ENCODE measurements around the gene IMPA2. TPM values are rescaled to one million over a fixed set of nuclear protein-coding genes. Genes with fewer than 3 reads are reported as not detected.

The IMPA2 gene
- total and polyA plus RNA-seq, 2 of the 13 experiments (the other 11 are each of a cell fraction or from before 2014, with no cell fraction given), result 37.8 to 71.8 TPM

DNA sequence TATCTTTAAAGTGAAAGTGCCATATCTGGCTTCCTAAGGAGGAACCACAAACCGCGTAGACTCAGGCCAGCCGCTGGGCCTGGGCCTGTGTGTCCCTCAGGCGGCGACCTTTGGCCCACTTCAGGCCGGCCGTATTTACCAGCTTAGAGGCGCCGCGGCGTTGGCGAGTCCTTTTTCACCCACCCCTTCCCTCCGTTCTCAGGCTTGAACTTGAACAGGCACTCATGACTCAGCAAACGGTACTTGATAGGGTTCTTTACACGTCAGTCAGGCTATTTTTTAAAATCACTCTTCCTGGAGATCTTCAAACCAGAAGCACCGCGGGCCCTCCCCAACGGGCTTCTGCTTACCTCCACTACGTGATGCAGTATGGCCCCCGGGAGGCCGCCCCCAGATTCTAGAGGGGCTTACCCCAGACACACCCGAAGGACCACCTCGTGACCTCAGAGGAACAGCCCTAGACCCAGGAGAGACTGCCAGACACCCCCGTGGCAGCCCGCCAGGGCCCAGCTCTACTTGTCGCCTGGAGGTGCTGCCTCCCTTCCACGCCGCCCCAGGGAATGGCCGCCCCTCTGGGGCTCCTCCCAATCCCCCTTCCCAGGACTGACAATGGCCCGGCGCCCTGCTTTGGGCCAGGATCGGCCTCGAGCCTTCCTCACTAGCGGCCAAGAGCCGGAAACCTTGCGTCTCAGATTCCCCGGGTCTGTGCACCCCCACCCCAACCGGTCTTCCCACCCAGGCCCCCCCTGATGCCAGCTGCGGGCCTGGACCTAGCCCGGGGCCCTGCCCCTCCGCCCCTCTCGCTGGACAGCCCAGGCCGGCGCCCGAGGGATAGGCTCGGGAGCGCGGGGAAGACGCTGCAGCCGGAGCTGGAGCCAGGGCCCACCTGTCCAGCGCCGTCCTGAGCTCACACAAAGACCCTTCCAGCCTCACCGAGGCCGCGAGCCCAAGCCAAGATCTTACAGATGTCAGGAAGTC lies 33.8 kb upstream of the IMPA2 start (continued):
- TF ChIP-seq, protein P1, sequence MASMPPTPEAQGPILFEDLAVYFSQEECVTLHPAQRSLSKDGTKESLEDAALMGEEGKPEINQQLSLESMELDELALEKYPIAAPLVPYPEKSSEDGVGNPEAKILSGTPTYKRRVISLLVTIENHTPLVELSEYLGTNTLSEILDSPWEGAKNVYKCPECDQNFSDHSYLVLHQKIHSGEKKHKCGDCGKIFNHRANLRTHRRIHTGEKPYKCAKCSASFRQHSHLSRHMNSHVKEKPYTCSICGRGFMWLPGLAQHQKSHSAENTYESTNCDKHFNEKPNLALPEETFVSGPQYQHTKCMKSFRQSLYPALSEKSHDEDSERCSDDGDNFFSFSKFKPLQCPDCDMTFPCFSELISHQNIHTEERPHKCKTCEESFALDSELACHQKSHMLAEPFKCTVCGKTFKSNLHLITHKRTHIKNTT (CRISPR knock-in tag; IDR thresholded peaks at IDR 0.05), result no peak
- TF ChIP-seq, protein P2, sequence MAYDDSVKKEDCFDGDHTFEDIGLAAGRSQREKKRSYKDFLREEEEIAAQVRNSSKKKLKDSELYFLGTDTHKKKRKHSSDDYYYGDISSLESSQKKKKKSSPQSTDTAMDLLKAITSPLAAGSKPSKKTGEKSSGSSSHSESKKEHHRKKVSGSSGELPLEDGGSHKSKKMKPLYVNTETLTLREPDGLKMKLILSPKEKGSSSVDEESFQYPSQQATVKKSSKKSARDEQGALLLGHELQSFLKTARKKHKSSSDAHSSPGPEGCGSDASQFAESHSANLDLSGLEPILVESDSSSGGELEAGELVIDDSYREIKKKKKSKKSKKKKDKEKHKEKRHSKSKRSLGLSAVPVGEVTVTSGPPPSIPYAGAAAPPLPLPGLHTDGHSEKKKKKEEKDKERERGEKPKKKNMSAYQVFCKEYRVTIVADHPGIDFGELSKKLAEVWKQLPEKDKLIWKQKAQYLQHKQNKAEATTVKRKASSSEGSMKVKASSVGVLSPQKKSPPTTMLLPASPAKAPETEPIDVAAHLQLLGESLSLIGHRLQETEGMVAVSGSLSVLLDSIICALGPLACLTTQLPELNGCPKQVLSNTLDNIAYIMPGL (CRISPR knock-in tag; IDR thresholded peaks at IDR 0.05; ENCODE audit: borderline replicate concordance in 1 of 2, low read depth in 1 of 2), result peak in 1 of 2 experiments; percentile 78; a peak in 1 of 4 replicates
- no peak for TF ChIP-seq MEIS1 (CRISPR knock-in tag; IDR thresholded peaks at IDR 0.05; ENCODE audit: borderline replicate concordance)
- no peak for TF ChIP-seq WIZ (CRISPR knock-in tag; IDR thresholded peaks at IDR 0.05)
- TF ChIP-seq, protein P3, sequence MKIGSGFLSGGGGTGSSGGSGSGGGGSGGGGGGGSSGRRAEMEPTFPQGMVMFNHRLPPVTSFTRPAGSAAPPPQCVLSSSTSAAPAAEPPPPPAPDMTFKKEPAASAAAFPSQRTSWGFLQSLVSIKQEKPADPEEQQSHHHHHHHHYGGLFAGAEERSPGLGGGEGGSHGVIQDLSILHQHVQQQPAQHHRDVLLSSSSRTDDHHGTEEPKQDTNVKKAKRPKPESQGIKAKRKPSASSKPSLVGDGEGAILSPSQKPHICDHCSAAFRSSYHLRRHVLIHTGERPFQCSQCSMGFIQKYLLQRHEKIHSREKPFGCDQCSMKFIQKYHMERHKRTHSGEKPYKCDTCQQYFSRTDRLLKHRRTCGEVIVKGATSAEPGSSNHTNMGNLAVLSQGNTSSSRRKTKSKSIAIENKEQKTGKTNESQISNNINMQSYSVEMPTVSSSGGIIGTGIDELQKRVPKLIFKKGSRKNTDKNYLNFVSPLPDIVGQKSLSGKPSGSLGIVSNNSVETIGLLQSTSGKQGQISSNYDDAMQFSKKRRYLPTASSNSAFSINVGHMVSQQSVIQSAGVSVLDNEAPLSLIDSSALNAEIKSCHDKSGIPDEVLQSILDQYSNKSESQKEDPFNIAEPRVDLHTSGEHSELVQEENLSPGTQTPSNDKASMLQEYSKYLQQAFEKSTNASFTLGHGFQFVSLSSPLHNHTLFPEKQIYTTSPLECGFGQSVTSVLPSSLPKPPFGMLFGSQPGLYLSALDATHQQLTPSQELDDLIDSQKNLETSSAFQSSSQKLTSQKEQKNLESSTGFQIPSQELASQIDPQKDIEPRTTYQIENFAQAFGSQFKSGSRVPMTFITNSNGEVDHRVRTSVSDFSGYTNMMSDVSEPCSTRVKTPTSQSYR (CRISPR knock-in tag; IDR thresholded peaks at IDR 0.05; ENCODE audit: borderline replicate concordance), result peak; percentile 32; the same call in 1 of the 2 replicates
- no peak for TF ChIP-seq PHF5A (CRISPR knock-in tag; IDR thresholded peaks at IDR 0.05; ENCODE audit: low read depth, unreplicated experiment)
- no peak for TF ChIP-seq SYNCRIP (IDR thresholded peaks at IDR 0.05; ENCODE audit: insufficient read depth, low read depth, low read length)
- TF ChIP-seq ZNF605 (CRISPR knock-in tag; IDR thresholded peaks at IDR 0.05), result no peak
- no peak for TF ChIP-seq ZNF282 (IDR thresholded peaks at IDR 0.05; ENCODE audit: partially characterized antibody)
- no peak for TF ChIP-seq PAX8 (CRISPR knock-in tag; IDR thresholded peaks at IDR 0.05; ENCODE audit: borderline replicate concordance)
- no peak for TF ChIP-seq BRD4 (CRISPR knock-in tag; IDR thresholded peaks at IDR 0.05)
- peak; percentile 60; the same call in 1 of the 2 replicates for TF ChIP-seq ZNF792 (CRISPR knock-in tag; IDR thresholded peaks at IDR 0.05)
- TF ChIP-seq, protein P4, sequence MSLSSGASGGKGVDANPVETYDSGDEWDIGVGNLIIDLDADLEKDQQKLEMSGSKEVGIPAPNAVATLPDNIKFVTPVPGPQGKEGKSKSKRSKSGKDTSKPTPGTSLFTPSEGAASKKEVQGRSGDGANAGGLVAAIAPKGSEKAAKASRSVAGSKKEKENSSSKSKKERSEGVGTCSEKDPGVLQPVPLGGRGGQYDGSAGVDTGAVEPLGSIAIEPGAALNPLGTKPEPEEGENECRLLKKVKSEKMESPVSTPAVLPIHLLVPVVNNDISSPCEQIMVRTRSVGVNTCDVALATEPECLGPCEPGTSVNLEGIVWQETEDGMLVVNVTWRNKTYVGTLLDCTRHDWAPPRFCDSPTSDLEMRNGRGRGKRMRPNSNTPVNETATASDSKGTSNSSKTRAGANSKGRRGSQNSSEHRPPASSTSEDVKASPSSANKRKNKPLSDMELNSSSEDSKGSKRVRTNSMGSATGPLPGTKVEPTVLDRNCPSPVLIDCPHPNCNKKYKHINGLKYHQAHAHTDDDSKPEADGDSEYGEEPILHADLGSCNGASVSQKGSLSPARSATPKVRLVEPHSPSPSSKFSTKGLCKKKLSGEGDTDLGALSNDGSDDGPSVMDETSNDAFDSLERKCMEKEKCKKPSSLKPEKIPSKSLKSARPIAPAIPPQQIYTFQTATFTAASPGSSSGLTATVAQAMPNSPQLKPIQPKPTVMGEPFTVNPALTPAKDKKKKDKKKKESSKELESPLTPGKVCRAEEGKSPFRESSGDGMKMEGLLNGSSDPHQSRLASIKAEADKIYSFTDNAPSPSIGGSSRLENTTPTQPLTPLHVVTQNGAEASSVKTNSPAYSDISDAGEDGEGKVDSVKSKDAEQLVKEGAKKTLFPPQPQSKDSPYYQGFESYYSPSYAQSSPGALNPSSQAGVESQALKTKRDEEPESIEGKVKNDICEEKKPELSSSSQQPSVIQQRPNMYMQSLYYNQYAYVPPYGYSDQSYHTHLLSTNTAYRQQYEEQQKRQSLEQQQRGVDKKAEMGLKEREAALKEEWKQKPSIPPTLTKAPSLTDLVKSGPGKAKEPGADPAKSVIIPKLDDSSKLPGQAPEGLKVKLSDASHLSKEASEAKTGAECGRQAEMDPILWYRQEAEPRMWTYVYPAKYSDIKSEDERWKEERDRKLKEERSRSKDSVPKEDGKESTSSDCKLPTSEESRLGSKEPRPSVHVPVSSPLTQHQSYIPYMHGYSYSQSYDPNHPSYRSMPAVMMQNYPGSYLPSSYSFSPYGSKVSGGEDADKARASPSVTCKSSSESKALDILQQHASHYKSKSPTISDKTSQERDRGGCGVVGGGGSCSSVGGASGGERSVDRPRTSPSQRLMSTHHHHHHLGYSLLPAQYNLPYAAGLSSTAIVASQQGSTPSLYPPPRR (CRISPR knock-in tag; IDR thresholded peaks at IDR 0.05; ENCODE audit: borderline replicate concordance), result no peak

Data from HepG2 (cell line).